GM21825 (cell line): Measurements from ENCODE around the gene SORL1.
"Not testable (repeated sequence)": the region's sequence is repeated elsewhere in the genome, so short reads cannot be mapped to it uniquely, and the experiment has no call there.

Experiments
- ATAC-seq: cut with Tn5 transposase; IDR thresholded peaks from one replicate; pipeline ENCODE4 v1.9.1; 2021; ENCODE audit warnings: mild to moderate bottlenecking, moderate library complexity; ENCODE audit not compliant: unreplicated experiment

SORL1 gene

GRCh38 chr11:121615501-121615900 is 163.4 kb downstream of the SORL1 start:
- no peak for ATAC-seq

DNA sequence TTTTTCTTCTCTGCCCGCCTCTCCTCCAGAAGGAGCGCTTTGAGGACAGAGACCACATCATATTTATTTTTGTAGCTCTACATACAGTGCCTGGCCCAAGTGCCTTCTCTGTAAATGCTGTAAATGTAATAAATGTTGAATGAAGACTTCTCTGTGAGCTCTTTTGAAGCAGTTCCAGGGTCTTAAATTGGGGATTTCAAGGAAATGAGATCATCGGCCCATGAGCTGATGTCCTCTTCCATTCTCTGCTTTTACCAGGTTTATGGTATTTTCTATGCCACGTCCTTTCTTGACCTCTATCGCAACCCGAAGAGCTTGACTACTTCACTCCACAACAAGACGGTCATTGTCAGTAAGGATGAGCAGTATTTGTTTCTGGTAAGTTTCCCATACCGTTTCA is 166.4 kb downstream of the SORL1 start:
- ATAC-seq: no peak

- ATAC-seq: no peak
Measured at GRCh38 chr11:121625777-121626506, 173.8 kb downstream of the SORL1 start.

DNA sequence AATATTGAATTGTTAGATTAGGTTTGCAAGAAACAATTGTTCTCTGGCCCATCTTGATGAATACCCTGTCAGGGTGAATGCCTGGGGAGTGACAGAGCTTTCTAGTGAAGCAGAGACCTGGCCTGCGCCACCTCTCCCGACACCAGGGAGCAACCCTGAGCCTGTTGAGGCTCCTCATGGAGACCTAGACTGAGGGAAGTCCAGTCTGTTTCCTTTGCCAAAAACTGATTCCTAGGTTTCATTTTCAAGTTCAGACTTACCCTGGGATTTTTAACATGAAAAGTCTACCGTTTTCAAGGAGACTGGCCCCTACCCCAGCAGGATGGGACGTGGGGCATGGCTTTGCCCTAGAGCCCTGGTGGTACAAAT is 174.4 kb downstream of the SORL1 start:
- ATAC-seq: no peak

- no peak for ATAC-seq
Measured at GRCh38 chr11:121626980-121627379, 174.9 kb downstream of the SORL1 start.

DNA sequence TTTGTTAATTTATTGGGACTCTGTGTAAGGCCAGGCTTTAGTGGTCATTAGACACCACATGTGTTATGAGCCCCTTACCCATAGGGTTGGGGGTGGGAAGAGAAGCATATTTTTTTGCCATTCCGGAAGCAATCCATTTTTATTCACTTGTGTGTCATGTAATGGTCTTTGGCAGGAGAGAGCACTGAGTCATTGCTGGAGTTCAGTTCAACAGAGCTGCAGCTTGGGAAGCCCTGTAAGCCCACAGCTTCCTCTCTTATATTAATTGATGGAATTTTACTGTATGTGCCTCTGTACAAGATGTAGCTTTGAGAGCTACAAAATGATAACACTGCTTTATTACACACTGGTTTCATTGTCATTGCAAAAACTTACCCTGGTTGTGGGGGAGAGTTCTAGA is 177.9 kb downstream of the SORL1 start:
- ATAC-seq: no peak

GRCh38 chr11:121631456-121631855 is 179.3 kb downstream of the SORL1 start:
- ATAC-seq: no peak

DNA sequence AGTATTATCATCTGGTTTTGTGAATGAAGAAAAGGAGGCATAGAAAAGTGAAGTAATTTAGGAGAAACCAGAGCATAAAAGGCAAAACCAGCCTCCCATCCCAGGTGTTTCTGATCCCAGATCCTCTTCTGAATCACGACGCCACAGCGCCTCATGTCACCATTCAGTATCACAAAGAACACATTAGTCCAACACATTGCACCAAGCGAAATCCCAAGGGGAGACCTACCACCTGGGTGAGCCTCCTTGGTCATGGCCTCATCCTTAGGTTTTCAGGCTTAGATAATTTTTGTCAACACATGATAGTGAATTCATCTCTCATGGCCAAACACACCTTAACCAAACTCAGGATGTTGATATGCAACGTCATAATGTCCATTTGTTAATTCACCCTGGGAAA is 182.2 kb downstream of the SORL1 start:
- no peak for ATAC-seq

DNA sequence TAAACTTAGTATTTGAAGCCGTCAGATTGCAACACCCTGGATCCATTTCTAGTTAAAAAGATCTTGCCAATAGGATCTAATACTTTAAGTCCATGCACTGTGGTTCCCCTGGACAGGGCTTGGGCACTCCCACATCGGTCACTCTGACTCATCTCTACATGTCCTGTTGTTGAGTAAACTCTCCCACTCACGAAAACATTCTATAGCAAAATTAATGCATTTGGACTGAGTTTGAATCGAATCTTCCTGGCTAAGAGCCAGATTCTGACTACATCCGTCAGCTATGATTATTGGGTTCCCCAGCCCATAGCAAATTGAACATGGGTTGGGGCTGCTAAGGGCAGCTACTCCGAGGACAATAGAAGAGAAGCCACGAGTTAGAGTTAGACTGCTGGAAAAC is 182.8 kb downstream of the SORL1 start:
- no peak for ATAC-seq

DNA sequence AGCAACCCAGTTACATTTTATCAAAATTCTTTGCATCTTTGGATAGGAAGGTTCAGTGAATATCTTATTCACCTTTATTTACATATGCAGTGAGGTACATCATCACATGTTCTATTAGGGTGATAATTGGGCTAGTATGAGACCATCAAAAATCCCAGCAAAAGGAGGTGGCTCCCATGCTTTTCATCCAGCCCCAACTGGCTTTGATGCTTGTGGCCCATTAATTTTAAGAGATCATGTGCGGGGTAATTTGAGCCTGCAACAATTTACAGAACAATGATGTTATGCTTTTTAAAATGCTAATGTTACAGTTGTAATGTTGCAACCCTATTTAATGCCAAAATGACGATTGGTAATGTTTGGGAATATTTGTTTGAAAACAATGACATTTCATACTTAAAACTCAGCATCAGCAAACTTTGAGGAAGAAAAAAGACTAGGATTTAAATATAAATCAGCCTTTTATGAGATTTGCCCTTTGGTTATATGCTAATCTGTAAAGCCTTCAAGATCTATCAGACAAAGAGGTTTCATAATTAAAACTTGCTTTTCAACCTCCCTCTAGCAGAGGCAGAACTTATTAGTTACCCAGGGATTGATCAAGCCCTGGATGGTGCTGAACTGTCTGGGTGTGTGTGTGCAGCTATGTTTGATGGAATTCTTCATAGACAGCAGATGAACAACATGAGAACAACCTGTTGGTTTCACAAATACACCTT is 184.1 kb downstream of the SORL1 start:
- no peak for ATAC-seq

GRCh38 chr11:121636800-121637176 is 184.7 kb downstream of the SORL1 start:
- no peak for ATAC-seq

DNA sequence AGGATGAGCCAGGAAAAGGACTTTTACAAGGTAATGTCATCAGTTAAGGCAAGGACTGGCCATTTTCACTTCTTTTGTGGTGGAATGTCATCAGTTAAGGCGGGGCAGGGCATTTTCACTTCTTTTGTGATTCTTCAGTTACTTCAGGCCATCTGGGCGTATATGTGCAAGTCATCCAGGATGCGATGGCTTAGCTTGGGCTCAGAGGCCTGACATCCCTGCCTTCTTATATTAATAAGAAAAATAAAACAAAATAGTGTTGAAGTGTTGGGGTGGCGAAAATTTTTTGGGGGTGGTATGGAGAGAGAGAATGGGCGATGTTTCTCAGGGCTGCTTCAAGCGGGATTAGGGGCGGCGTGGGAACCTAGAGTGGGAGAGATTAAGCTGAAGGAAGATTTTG is 185.5 kb downstream of the SORL1 start:
- not testable (repeated sequence) for ATAC-seq

DNA sequence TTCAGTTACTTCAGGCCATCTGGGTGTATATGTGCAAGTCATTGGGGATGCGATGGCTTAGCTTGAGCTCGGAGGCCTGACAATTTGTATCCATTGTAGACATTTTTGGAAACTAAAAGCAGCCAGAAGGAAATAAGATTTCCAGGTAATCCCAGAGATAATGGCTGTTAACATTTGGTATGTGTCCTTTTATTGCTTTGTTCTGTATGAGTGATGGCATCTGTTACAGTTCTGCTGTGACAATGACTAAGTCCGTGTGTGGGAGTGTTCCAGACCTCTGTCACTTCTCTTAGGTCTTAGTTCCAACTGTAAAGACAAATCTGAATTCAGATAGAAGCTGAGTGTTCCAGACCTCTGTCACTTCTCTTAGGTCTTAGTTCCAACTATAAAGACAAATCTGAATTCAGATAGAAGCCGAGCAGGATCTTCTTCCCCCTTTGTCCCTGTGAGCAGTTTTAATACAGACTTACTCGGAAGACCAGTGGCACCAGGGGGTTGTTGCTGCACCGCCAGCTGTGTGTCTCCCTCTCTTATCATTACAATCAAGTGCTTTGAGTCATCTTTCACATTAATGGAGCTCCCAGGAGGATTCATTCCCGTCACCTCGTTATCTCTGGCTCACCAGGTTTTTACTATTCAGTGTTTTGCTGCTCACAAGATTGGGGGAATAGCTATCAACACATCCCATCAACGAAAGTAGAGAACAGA is 191.5 kb downstream of the SORL1 start:
- ATAC-seq: no peak

- ATAC-seq: no peak
Measured at GRCh38 chr11:121644187-121644512, 192.0 kb downstream of the SORL1 start.

- ATAC-seq: no peak
Measured at GRCh38 chr11:121645001-121645400, 192.9 kb downstream of the SORL1 start.

DNA sequence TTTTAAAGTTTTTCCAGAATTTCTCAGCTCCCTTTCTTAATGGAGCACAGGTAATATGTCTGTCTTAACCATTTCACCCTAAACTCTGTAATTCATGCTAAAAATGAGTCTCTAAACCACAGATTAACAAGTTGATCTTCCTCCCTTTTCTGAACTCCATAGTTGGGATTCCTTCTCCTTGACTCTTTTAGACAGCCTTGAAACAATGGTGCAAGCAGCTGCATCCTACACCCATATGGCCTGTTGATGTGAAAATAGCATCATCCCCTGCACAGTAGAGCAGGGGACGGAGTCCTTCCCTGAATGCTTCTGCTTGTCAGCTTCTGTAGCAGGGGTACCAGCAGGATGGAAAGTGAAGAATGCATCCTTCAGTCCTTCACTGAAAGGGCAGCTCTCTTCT is 193.5 kb downstream of the SORL1 start:
- ATAC-seq: no peak

- ATAC-seq: no peak
Measured at GRCh38 chr11:121648306-121648705, 196.2 kb downstream of the SORL1 start.

DNA sequence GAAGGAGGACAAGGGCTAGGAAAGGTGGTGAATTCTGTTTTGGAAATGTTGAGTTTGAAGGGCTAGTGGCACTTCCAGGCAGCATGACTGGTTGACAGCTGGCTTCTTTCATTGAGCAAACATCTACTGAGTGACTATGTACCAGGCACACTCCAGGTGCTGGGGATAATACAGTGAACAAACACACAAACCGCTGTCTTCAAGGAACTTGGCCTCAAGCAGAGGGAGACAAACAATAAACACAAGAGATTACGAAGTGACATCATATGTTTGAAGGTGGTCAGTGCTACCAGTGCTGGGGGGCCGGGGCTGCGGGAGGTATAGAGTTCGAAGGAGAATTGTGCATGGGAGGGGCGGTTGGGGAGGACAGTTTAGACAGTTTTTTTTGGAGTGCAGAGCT is 197.7 kb downstream of the SORL1 start:
- ATAC-seq: no peak

- ATAC-seq: no peak
Measured at GRCh38 chr11:121650351-121651256, 198.5 kb downstream of the SORL1 start.

GRCh38 chr11:121651257-121651605 is 199.1 kb downstream of the SORL1 start:
- ATAC-seq: no peak

GRCh38 chr11:121652971-121653370 is 200.9 kb downstream of the SORL1 start:
- no peak for ATAC-seq
